Breast epithelium (tissue), 3 donors: Measurements from ENCODE around the gene GSPT1.

Experiments used
- CTCF ChIP-seq, 3 donors: fragments of 450-650 bp; IDR thresholded peaks; one replicate each; pipeline ENCODE4 v1.5.1; 2016 to 2017; ENCODE audit warnings: antibody characterized with exemption in 3 of 3, mild to moderate bottlenecking in 3 of 3, moderate library complexity in 3 of 3
- POLR2A ChIP-seq: fragments of 450-650 bp; IDR thresholded peaks from one replicate; pipeline ENCODE4 v1.6.1; 2016; ENCODE audit warnings: antibody characterized with exemption, mild to moderate bottlenecking, moderate library complexity
- POLR2AphosphoS5 ChIP-seq, 3 donors: sonication (generic); formaldehyde crosslinking; IDR thresholded peaks; one replicate each; pipeline ENCODE4 v1.6.1; 2017; ENCODE audit warnings: antibody characterized with exemption in 3 of 3

GRCh38 chr16:11915114-11915643 is 577 bp downstream of the GSPT1 start:
- TF ChIP-seq CTCF (IDR thresholded peaks at IDR 0.05) (no peak), POLR2A (no peak), POLR2AphosphoS5 (IDR thresholded peaks at IDR 0.05) (no peak)
